Sigmoid colon (tissue), 4 donors: ENCODE measurements around the gene DAW1.

ENCODE experiments used
- CTCF ChIP-seq, 4 experiments: fragments of 450-650 bp in 3 of 4; fragments of 200-600 bp in 1 of 4; IDR thresholded peaks; one replicate each; pipeline ENCODE4 v1.5.1; 2016 to 2019; ENCODE audit warnings: antibody characterized with exemption in 4 of 4, mild to moderate bottlenecking in 3 of 4, moderate library complexity in 2 of 4
- EP300 ChIP-seq, 4 donors: sonication (generic); formaldehyde crosslinking; IDR thresholded peaks; one replicate each; pipeline ENCODE4 v1.6.1; 2017; ENCODE audit warnings: antibody characterized with exemption in 4 of 4
- POLR2A ChIP-seq, 2 donors: fragments of 450-650 bp; IDR thresholded peaks; one replicate each; pipeline ENCODE4 v1.6.1; 2016; ENCODE audit warnings: antibody characterized with exemption in 2 of 2, mild to moderate bottlenecking in 2 of 2, moderate library complexity in 2 of 2
- POLR2AphosphoS5 ChIP-seq, 4 donors: sonication (generic); formaldehyde crosslinking; IDR thresholded peaks; one replicate each; pipeline ENCODE4 v1.6.1; 2017; ENCODE audit warnings: antibody characterized with exemption in 4 of 4

GRCh38 chr2:227829337-227829736 lies 42.1 kb upstream of the DAW1 start:
- TF ChIP-seq CTCF (IDR thresholded peaks at IDR 0.05) (no peak), POLR2A (IDR thresholded peaks at IDR 0.05) (no peak), EP300 (IDR thresholded peaks at IDR 0.05) (no peak), POLR2AphosphoS5 (IDR thresholded peaks at IDR 0.05) (no peak)
